Glomerular visceral epithelial cell (primary cell): Measurements from ENCODE around the gene GTF2F2.
"Not testable (repeated sequence)": the region's sequence is repeated elsewhere in the genome, so short reads cannot be mapped to it uniquely, and the experiment has no call there.

Source experiments
- DNase-seq: peaks from one replicate; pipeline ENCODE4 v3.0.0-alpha.2; 2016; ENCODE audit errors: extremely low spot score

GTF2F2 gene

GRCh38 chr13:45180303-45180702 is 60.0 kb downstream of the GTF2F2 start:
- DNase-seq, result no peak

GRCh38 chr13:45180713-45181601 is 60.6 kb downstream of the GTF2F2 start:
- no peak for DNase-seq

GRCh38 chr13:45184693-45185092 is 64.4 kb downstream of the GTF2F2 start:
- DNase-seq, result no peak

- no peak for DNase-seq
Measured at GRCh38 chr13:45185286-45185685, 65.0 kb downstream of the GTF2F2 start.

GRCh38 chr13:45189077-45189476 is 68.8 kb downstream of the GTF2F2 start:
- not testable (repeated sequence) for DNase-seq

GRCh38 chr13:45189511-45189910 is 69.2 kb downstream of the GTF2F2 start:
- DNase-seq, result peak; percentile 96

GRCh38 chr13:45191874-45192273 is 71.6 kb downstream of the GTF2F2 start:
- no peak for DNase-seq

GRCh38 chr13:45194081-45194939 is 74.0 kb downstream of the GTF2F2 start:
- peak; percentile 77 for DNase-seq

GRCh38 chr13:45195421-45195820 is 75.1 kb downstream of the GTF2F2 start:
- no peak for DNase-seq

GRCh38 chr13:45196096-45196495 is 75.8 kb downstream of the GTF2F2 start:
- no peak for DNase-seq

GRCh38 chr13:45196622-45197021 is 76.3 kb downstream of the GTF2F2 start:
- peak; percentile 79 for DNase-seq

GRCh38 chr13:45198041-45198440 is 77.7 kb downstream of the GTF2F2 start:
- no peak for DNase-seq

GRCh38 chr13:45198924-45199323 is 78.6 kb downstream of the GTF2F2 start:
- DNase-seq, result no peak

GRCh38 chr13:45199711-45200110 is 79.4 kb downstream of the GTF2F2 start:
- no peak for DNase-seq

GRCh38 chr13:45200701-45201232 is 80.5 kb downstream of the GTF2F2 start, which contains the start of gene KCTD4:
Gene KCTD4 (minus strand): TSS chr13:45201045. CDS start chr13:45194567, 6,478 bp downstream.
- no peak for DNase-seq

- DNase-seq, result no peak
Measured at GRCh38 chr13:45205124-45205523, 84.8 kb downstream of the GTF2F2 start.

GRCh38 chr13:45206340-45206739 is 86.0 kb downstream of the GTF2F2 start:
- DNase-seq, result peak; percentile 89

GRCh38 chr13:45207319-45207718 is 87.0 kb downstream of the GTF2F2 start:
- no peak for DNase-seq

- DNase-seq, result no peak
Measured at GRCh38 chr13:45208132-45208531, 87.8 kb downstream of the GTF2F2 start.

- peak; percentile 58 for DNase-seq
Measured at GRCh38 chr13:45209229-45209628, 88.9 kb downstream of the GTF2F2 start.

- no peak for DNase-seq
Measured at GRCh38 chr13:45215392-45216077, 95.2 kb downstream of the GTF2F2 start.

- no peak for DNase-seq
Measured at GRCh38 chr13:45216193-45216592, 95.9 kb downstream of the GTF2F2 start.
